GM23338 (cell line): Measurements from ENCODE around the gene TMEM61. TPM values are rescaled to one million over a fixed set of nuclear protein-coding genes. Genes with fewer than 3 reads are reported as not detected.

ENCODE experiments used
- ATAC-seq: fragments of 200-7000 bp; cut with Tn5 transposase; 3 replicates; pipeline ENCODE4 v1.9.1; 2020
- DNase-seq: peaks from one replicate; pipeline ENCODE4 v3.0.0-alpha.2; 2015; ENCODE audit warnings: low spot score
- H2AFZ ChIP-seq: fragments of 200-600 bp; sonication (generic); 2 replicates; pipeline ENCODE4 v1.8.0; 2016; ENCODE audit warnings: antibody characterized with exemption, mild to moderate bottlenecking, moderate library complexity
- H3F3A ChIP-seq: fragments of 200-600 bp; sonication (generic); replicated peaks from 2 replicates; pipeline ENCODE4 v1.8.0; 2017; ENCODE audit warnings: antibody characterized with exemption, mixed run types, low read depth
- H3K27ac ChIP-seq: fragments of 200-600 bp; sonication (generic); 2 replicates; pipeline ENCODE4 v1.6.1; 2016; ENCODE audit warnings: low read depth
- H3K27me3 ChIP-seq: fragments of 200-600 bp; sonication (generic); 2 replicates; pipeline ENCODE4 v1.8.0; 2016; ENCODE audit warnings: mild to moderate bottlenecking, mixed run types, moderate library complexity; ENCODE audit not compliant: insufficient read depth
- H3K36me3 ChIP-seq: fragments of 200-600 bp; sonication (generic); 2 replicates; pipeline ENCODE4 v1.8.0; 2016; ENCODE audit warnings: mild to moderate bottlenecking; ENCODE audit not compliant: insufficient read depth
- H3K4me1 ChIP-seq: fragments of 200-600 bp; sonication (generic); 2 replicates; pipeline ENCODE4 v1.8.0; 2016; ENCODE audit warnings: mild to moderate bottlenecking, moderate library complexity; ENCODE audit not compliant: insufficient read depth
- H3K4me2 ChIP-seq: fragments of 200-600 bp; sonication (generic); 2 replicates; pipeline ENCODE4 v1.7.1; 2017; ENCODE audit warnings: mixed run types
- H3K4me3 ChIP-seq: fragments of 200-600 bp; sonication (generic); 2 replicates; pipeline ENCODE4 v1.6.1; 2016; ENCODE audit warnings: mixed run types
- H3K79me2 ChIP-seq: fragments of 200-600 bp; sonication (generic); replicated peaks from 2 replicates; pipeline ENCODE4 v1.8.0; 2017; ENCODE audit warnings: mild to moderate bottlenecking; ENCODE audit not compliant: insufficient read depth
- H3K9me2 ChIP-seq: fragments of 200-600 bp; sonication (generic); 2 replicates; pipeline ENCODE4 v1.8.0; 2017; ENCODE audit not compliant: insufficient read depth
- H4K20me1 ChIP-seq: fragments of 200-600 bp; sonication (generic); replicated peaks from 2 replicates; pipeline ENCODE4 v1.8.0; 2017; ENCODE audit warnings: mild to moderate bottlenecking; ENCODE audit not compliant: insufficient read depth
- H3K27ac Mint-ChIP-seq: 2 replicates; pipeline ENCODE4 v1.8.0; 2020; ENCODE audit warnings: inconsistent platforms, mild to moderate bottlenecking, moderate library complexity, mixed read lengths
- H3K27me3 Mint-ChIP-seq: 3 replicates; pipeline ENCODE4 v1.8.0; 2022; ENCODE audit warnings: low read depth, mild to moderate bottlenecking, moderate library complexity, mixed read lengths, inconsistent platforms; ENCODE audit not compliant: insufficient read depth, poor library complexity
- H3K36me3 Mint-ChIP-seq: 3 replicates; pipeline ENCODE4 v1.8.0; 2021; ENCODE audit warnings: low read depth, mild to moderate bottlenecking, inconsistent platforms, moderate library complexity, mixed read lengths
- H3K4me1 Mint-ChIP-seq: 3 replicates; pipeline ENCODE4 v1.8.0; 2020; ENCODE audit warnings: mild to moderate bottlenecking, inconsistent platforms, mixed read lengths
- H3K4me3 Mint-ChIP-seq: 3 replicates; pipeline ENCODE4 v1.8.0; 2021; ENCODE audit warnings: moderate library complexity, mild to moderate bottlenecking, inconsistent platforms, mixed read lengths
- H3K9me3 Mint-ChIP-seq: 3 replicates; pipeline ENCODE4 v1.8.0; 2020; ENCODE audit warnings: moderate library complexity, mild to moderate bottlenecking, inconsistent platforms, mixed read lengths
- CREB1 ChIP-seq: fragments of 250-450 bp; sonication (Bioruptor Pico); IDR thresholded peaks from 2 replicates; pipeline ENCODE4 v1.5.0; 2020; ENCODE audit warnings: low read depth, mild to moderate bottlenecking, moderate library complexity
- EZH2 ChIP-seq: fragments of 200-600 bp; sonication (generic); IDR thresholded peaks from one replicate; pipeline ENCODE4 v1.8.0; 2017; ENCODE audit warnings: antibody characterized with exemption, mild to moderate bottlenecking, low read depth; ENCODE audit not compliant: unreplicated experiment
- EZH2phosphoT487 ChIP-seq: fragments of 200-600 bp; sonication (generic); IDR thresholded peaks from one replicate; pipeline ENCODE4 v1.8.1; 2018; ENCODE audit warnings: antibody characterized with exemption; ENCODE audit not compliant: unreplicated experiment
- JUNB ChIP-seq: IDR thresholded peaks from one replicate; pipeline ENCODE4 v1.6.1; 2016; ENCODE audit warnings: antibody characterized with exemption; ENCODE audit not compliant: unreplicated experiment
- NANOG ChIP-seq: IDR thresholded peaks from 2 replicates; pipeline ENCODE4 v1.6.1; 2016; ENCODE audit warnings: antibody characterized with exemption, borderline replicate concordance
- POLR2AphosphoS5 ChIP-seq: IDR thresholded peaks from 2 replicates; pipeline ENCODE4 v1.6.1; 2016; ENCODE audit warnings: antibody characterized with exemption, low read depth
- STAT1 ChIP-seq: IDR thresholded peaks from one replicate; pipeline ENCODE4 v1.6.1; 2016; ENCODE audit warnings: antibody characterized with exemption; ENCODE audit not compliant: unreplicated experiment
- ZNF114 ChIP-seq: fragments of 250-450 bp; sonication (Bioruptor Pico); IDR thresholded peaks from 2 replicates; pipeline ENCODE4 v1.5.0; 2020; ENCODE audit warnings: mild to moderate bottlenecking, moderate library complexity
- ZNF331 ChIP-seq: fragments of 250-450 bp; sonication (Bioruptor Pico); IDR thresholded peaks from 2 replicates; pipeline ENCODE4 v1.5.0; 2020; ENCODE audit warnings: low read depth, mild to moderate bottlenecking, moderate library complexity
- polyA plus RNA-seq: library from polyadenylated mRNA; unstranded; fragments of >200 nt; fragmentation: Nextera tagmentation; extraction: Ambion mirVana; gene quantifications from 2 replicates; pipeline ENCODE4 v1.2.1, GENCODE V29; 2016
- total RNA-seq: library from RNA; depleted of rRNA; stranded (reverse); fragments of >200 nt; shearing (Covaris generic); gene quantifications from 2 replicates; pipeline ENCODE4 v1.2.3, GENCODE V29; 2014
- TF ChIP-seq, protein P1 (sequence below): IDR thresholded peaks from 2 replicates; pipeline ENCODE4 v1.6.1; 2016; ENCODE audit warnings: antibody characterized with exemption
- TF ChIP-seq, protein P2 (sequence below): fragments of 250-450 bp; sonication (Bioruptor Pico); IDR thresholded peaks from 2 replicates; pipeline ENCODE4 v1.5.0; 2020; ENCODE audit warnings: mild to moderate bottlenecking, moderate library complexity
- TF ChIP-seq, protein P3 (sequence below): IDR thresholded peaks from one replicate; pipeline ENCODE4 v1.6.1; 2018; ENCODE audit warnings: antibody characterized with exemption; ENCODE audit not compliant: unreplicated experiment
- TF ChIP-seq, protein P4 (sequence below), 2 experiments: fragments of 200-600 bp in 1 of 2; sonication (generic) in 1 of 2; conservative IDR thresholded peaks; 2 replicates each; pipeline versions ENCODE4 v1.5.1 to v1.6.1; 2016 to 2017; ENCODE audit warnings: antibody characterized with exemption in 2 of 2, low read depth in 2 of 2, mild to moderate bottlenecking in 2 of 2, moderate library complexity in 1 of 2

TMEM61 gene
- total and polyA plus RNA-seq, 2 experiments from 2014 or later = 2.0 to 3.6 TPM

GRCh38 chr1:54988975-54989374 lies 8.5 kb downstream of the TMEM61 start:
- TF ChIP-seq EZH2 = no peak
- TF ChIP-seq JUNB = no peak
- TF ChIP-seq, protein P1, sequence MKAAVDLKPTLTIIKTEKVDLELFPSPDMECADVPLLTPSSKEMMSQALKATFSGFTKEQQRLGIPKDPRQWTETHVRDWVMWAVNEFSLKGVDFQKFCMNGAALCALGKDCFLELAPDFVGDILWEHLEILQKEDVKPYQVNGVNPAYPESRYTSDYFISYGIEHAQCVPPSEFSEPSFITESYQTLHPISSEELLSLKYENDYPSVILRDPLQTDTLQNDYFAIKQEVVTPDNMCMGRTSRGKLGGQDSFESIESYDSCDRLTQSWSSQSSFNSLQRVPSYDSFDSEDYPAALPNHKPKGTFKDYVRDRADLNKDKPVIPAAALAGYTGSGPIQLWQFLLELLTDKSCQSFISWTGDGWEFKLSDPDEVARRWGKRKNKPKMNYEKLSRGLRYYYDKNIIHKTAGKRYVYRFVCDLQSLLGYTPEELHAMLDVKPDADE = no peak
- TF ChIP-seq, protein P2, sequence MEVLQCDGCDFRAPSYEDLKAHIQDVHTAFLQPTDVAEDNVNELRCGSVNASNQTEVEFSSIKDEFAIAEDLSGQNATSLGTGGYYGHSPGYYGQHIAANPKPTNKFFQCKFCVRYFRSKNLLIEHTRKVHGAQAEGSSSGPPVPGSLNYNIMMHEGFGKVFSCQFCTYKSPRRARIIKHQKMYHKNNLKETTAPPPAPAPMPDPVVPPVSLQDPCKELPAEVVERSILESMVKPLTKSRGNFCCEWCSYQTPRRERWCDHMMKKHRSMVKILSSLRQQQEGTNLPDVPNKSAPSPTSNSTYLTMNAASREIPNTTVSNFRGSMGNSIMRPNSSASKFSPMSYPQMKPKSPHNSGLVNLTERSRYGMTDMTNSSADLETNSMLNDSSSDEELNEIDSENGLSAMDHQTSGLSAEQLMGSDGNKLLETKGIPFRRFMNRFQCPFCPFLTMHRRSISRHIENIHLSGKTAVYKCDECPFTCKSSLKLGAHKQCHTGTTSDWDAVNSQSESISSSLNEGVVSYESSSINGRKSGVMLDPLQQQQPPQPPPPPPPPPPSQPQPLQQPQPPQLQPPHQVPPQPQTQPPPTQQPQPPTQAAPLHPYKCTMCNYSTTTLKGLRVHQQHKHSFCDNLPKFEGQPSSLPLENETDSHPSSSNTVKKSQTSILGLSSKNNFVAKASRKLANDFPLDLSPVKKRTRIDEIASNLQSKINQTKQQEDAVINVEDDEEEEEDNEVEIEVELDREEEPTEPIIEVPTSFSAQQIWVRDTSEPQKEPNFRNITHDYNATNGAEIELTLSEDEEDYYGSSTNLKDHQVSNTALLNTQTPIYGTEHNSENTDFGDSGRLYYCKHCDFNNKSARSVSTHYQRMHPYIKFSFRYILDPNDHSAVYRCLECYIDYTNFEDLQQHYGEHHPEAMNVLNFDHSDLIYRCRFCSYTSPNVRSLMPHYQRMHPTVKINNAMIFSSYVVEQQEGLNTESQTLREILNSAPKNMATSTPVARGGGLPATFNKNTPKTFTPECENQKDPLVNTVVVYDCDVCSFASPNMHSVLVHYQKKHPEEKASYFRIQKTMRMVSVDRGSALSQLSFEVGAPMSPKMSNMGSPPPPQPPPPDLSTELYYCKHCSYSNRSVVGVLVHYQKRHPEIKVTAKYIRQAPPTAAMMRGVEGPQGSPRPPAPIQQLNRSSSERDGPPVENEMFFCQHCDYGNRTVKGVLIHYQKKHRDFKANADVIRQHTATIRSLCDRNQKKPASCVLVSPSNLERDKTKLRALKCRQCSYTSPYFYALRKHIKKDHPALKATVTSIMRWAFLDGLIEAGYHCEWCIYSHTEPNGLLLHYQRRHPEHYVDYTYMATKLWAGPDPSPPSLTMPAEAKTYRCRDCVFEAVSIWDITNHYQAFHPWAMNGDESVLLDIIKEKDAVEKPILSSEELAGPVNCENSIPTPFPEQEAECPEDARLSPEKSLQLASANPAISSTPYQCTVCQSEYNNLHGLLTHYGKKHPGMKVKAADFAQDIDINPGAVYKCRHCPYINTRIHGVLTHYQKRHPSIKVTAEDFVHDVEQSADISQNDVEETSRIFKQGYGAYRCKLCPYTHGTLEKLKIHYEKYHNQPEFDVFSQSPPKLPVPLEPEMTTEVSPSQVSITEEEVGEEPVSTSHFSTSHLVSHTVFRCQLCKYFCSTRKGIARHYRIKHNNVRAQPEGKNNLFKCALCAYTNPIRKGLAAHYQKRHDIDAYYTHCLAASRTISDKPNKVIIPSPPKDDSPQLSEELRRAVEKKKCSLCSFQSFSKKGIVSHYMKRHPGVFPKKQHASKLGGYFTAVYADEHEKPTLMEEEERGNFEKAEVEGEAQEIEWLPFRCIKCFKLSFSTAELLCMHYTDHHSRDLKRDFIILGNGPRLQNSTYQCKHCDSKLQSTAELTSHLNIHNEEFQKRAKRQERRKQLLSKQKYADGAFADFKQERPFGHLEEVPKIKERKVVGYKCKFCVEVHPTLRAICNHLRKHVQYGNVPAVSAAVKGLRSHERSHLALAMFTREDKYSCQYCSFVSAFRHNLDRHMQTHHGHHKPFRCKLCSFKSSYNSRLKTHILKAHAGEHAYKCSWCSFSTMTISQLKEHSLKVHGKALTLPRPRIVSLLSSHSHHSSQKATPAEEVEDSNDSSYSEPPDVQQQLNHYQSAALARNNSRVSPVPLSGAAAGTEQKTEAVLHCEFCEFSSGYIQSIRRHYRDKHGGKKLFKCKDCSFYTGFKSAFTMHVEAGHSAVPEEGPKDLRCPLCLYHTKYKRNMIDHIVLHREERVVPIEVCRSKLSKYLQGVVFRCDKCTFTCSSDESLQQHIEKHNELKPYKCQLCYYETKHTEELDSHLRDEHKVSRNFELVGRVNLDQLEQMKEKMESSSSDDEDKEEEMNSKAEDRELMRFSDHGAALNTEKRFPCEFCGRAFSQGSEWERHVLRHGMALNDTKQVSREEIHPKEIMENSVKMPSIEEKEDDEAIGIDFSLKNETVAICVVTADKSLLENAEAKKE = no peak
- no peak for TF ChIP-seq ZNF331 (CRISPR knock-in tag)
- no peak for TF ChIP-seq STAT1
- TF ChIP-seq, protein P3, sequence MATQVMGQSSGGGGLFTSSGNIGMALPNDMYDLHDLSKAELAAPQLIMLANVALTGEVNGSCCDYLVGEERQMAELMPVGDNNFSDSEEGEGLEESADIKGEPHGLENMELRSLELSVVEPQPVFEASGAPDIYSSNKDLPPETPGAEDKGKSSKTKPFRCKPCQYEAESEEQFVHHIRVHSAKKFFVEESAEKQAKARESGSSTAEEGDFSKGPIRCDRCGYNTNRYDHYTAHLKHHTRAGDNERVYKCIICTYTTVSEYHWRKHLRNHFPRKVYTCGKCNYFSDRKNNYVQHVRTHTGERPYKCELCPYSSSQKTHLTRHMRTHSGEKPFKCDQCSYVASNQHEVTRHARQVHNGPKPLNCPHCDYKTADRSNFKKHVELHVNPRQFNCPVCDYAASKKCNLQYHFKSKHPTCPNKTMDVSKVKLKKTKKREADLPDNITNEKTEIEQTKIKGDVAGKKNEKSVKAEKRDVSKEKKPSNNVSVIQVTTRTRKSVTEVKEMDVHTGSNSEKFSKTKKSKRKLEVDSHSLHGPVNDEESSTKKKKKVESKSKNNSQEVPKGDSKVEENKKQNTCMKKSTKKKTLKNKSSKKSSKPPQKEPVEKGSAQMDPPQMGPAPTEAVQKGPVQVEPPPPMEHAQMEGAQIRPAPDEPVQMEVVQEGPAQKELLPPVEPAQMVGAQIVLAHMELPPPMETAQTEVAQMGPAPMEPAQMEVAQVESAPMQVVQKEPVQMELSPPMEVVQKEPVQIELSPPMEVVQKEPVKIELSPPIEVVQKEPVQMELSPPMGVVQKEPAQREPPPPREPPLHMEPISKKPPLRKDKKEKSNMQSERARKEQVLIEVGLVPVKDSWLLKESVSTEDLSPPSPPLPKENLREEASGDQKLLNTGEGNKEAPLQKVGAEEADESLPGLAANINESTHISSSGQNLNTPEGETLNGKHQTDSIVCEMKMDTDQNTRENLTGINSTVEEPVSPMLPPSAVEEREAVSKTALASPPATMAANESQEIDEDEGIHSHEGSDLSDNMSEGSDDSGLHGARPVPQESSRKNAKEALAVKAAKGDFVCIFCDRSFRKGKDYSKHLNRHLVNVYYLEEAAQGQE = no peak
- no peak for TF ChIP-seq CREB1 (CRISPR knock-in tag)
- no peak for TF ChIP-seq EZH2phosphoT487
- no peak for TF ChIP-seq NANOG
- no peak for TF ChIP-seq POLR2AphosphoS5
- no peak for TF ChIP-seq ZNF114 (CRISPR knock-in tag)
- TF ChIP-seq, protein P4, sequence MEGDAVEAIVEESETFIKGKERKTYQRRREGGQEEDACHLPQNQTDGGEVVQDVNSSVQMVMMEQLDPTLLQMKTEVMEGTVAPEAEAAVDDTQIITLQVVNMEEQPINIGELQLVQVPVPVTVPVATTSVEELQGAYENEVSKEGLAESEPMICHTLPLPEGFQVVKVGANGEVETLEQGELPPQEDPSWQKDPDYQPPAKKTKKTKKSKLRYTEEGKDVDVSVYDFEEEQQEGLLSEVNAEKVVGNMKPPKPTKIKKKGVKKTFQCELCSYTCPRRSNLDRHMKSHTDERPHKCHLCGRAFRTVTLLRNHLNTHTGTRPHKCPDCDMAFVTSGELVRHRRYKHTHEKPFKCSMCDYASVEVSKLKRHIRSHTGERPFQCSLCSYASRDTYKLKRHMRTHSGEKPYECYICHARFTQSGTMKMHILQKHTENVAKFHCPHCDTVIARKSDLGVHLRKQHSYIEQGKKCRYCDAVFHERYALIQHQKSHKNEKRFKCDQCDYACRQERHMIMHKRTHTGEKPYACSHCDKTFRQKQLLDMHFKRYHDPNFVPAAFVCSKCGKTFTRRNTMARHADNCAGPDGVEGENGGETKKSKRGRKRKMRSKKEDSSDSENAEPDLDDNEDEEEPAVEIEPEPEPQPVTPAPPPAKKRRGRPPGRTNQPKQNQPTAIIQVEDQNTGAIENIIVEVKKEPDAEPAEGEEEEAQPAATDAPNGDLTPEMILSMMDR (conservative IDR thresholded peaks at IDR 0.05; ENCODE audit: low read depth in 2 of 2) = no peak
- no peaks in the 10 kb centered on the region for H3K9me3 Mint-ChIP-seq
- H3K4me1 Mint-ChIP-seq = peaks cover 10% of the 10 kb centered on the region
- H3K27ac ChIP-seq = no peak overlapping the region
- no peaks in the 10 kb centered on the region for H3K36me3 ChIP-seq
- H3K27me3 Mint-ChIP-seq = peaks cover 16% of the 10 kb centered on the region
- no peak overlapping the region for H3K4me3 ChIP-seq
- DNase-seq (no peak), ATAC-seq (no peak)
- H4K20me1 ChIP-seq = no peaks in the 10 kb centered on the region
- no peaks in the 10 kb centered on the region for H3K9me2 ChIP-seq
- H3K4me1 ChIP-seq = peaks cover 5% of the 10 kb centered on the region
- no peaks in the 10 kb centered on the region for H3K79me2 ChIP-seq
- H3K36me3 Mint-ChIP-seq = no peaks in the 10 kb centered on the region
- H3K27me3 ChIP-seq = no peaks in the 10 kb centered on the region
- no peak overlapping the region for H3K4me3 Mint-ChIP-seq
- H3K27ac Mint-ChIP-seq = no peak overlapping the region
- no peaks in the 10 kb centered on the region; the same call in 1 of the 2 replicates for H3F3A ChIP-seq
- no peak overlapping the region for H2AFZ ChIP-seq
- H3K4me2 ChIP-seq = no peak overlapping the region
